ENCODE measurements around the gene RGS11.
"Not testable (repeated sequence)": the region's sequence is repeated elsewhere in the genome, so short reads cannot be mapped to it uniquely, and the experiment has no call there.

Gene RGS11

DNA sequence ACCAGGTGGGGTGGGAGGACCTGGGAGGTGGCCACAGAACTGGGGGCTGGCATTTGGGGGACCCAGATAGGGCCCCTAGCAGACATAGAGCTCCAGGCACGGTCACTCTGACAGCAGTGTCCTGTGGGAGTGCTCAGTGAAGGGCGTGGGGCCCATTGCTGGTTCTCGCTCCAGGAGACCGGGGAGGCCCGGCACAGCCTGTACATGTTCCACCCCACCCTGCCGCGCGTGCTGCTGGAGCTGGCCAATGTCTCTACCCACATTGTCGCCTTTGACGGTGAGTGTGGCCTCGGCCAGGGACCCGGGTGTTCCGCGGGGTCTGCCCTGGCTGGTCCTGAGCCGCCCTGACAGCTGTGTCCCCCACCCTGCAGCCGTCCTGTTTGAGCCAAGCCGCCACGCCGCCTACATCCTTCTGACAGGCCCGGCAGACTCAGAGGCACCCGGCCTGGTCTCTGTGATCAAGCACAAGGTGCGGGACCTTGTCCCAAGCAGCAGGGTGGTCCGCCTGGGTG is 11.2 kb downstream of the RGS11 start:
- H3K27ac ChIP-seq, result no peak overlapping the region

DNA sequence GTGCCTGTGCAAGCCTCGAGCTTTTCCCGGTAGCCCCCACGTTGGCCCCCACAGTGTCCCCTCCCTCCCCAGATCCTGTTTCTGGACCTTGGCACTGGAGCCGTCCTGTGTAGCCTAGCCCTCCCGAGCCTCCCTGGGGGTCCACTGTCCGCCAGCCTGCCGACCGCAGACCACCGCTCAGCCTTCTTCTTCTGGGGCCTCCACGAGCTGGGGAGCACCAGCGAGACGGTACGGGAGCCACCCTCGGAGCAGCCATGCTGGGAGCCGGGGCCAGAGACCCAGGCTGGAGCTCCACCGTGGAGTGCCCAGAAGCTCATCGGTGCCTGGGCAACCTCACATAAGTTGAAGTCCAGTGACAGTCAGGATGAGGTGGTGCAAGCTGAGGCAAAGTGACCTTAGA is 11.8 kb downstream of the RGS11 start:
- Histone ChIP-seq H3K4me3 (no peak overlapping the region), H3K9me3 (ENCODE audit: low read depth, low read length) (no peaks in the 10 kb centered on the region), H3K36me3 (ENCODE audit: insufficient read depth, low read length) (no peaks in the 10 kb centered on the region; the same call in 1 of the 2 replicates), H3K27ac (no peak overlapping the region), H3K9ac (ENCODE audit: insufficient read length) (no peak overlapping the region)
- no peak for DNase-seq (ENCODE audit: low read depth, low spot score)
- no peak for TF ChIP-seq FOXP2 (optimal IDR thresholded peaks at IDR 0.05; ENCODE audit: control extremely low read depth, extremely low read length, insufficient read depth)
- TF ChIP-seq POLR2AphosphoS5 (IDR thresholded peaks at IDR 0.05; ENCODE audit: borderline replicate concordance, low read depth, low read length), result no peak
- no peak for TF ChIP-seq EZH2 (IDR thresholded peaks at IDR 0.05)

More for the DNA sequence above, 11.2 kb downstream of the RGS11 start:
- Histone ChIP-seq H3K36me3 (ENCODE audit: insufficient read depth, low read length) (no peaks in the 10 kb centered on the region; the same call in 1 of the 2 replicates), H3K4me3 (no peak overlapping the region), H3K9ac (ENCODE audit: insufficient read length) (no peak overlapping the region), H3K9me3 (ENCODE audit: low read depth, low read length) (no peaks in the 10 kb centered on the region)
- no peak for DNase-seq (ENCODE audit: low read depth, low spot score)
- no peak for TF ChIP-seq FOXP2 (optimal IDR thresholded peaks at IDR 0.05; ENCODE audit: control extremely low read depth, extremely low read length, insufficient read depth)
- TF ChIP-seq EZH2 (IDR thresholded peaks at IDR 0.05), result no peak
- no peak for TF ChIP-seq POLR2AphosphoS5 (IDR thresholded peaks at IDR 0.05; ENCODE audit: borderline replicate concordance, low read depth, low read length)

DNA sequence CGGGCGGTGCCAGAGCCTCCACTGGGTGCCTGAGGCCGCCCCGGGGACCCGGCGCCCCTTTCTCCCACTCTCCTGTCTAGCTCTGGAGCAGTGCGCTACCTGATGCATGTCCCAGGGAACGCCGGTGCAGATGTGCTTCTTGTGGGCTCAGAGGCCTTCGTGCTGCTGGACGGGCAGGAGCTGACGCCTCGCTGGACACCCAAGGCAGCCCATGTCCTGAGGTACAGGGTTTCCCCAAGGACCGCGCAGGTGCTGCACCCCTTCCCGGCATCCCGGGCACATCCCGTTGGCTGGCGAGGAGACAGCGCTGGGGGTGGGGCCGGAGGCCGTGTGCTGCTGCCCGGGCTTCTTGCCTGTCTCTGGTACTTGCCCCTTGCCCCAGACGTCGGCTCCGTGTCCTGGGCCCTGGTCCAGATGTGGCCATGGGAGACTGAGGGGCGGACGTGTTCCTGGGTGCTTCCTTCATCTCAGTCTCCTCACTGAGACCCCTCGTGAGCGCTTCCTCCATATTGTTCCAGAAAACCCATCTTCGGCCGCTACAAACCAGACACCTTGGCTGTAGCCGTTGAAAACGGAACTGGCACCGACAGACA is 12.5 kb downstream of the RGS11 start:
- no peaks in the 10 kb centered on the region; the same call in 1 of the 2 replicates for H3K36me3 ChIP-seq (ENCODE audit: insufficient read depth, low read length)
- H3K27ac ChIP-seq, result no peak overlapping the region
- H3K9me3 ChIP-seq (ENCODE audit: low read depth, low read length), result no peaks in the 10 kb centered on the region
- no peak overlapping the region for H3K9ac ChIP-seq (ENCODE audit: insufficient read length)
- no peak overlapping the region for H3K4me3 ChIP-seq
- no peak for TF ChIP-seq FOXP2 (optimal IDR thresholded peaks at IDR 0.05; ENCODE audit: control extremely low read depth, extremely low read length, insufficient read depth)
- TF ChIP-seq EZH2 (IDR thresholded peaks at IDR 0.05), result no peak
- no peak for TF ChIP-seq POLR2AphosphoS5 (IDR thresholded peaks at IDR 0.05; ENCODE audit: borderline replicate concordance, low read depth, low read length)
- DNase-seq (ENCODE audit: low read depth, low spot score), result no peak

DNA sequence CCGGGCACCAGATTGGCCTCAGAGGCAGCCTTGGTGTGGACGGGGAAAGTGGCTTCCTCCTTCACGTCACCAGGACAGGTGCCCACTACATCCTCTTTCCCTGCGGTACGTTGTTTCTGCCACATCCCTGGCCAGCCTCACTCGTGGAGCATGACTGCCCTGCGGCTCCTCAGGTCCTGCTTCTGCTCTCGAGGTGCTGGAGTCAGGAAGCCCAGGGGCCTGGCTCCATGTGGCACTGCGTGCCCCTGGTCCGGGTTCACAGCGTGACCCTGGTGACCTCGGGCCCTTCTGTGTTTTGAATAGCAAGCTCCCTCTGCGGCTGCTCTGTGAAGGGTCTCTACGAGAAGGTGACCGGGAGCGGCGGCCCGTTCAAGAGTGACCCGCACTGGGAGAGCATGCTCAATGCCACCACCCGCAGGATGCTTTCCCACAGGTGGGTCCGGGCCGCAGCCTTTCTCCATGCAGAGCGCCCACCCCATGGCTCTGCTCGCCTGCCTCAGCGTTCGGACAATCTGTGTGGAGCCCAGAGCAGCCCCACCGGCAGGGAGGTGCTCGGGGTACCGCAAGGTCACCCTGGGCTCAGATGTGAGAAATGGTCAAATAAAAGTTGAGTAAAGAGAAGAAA is 13.5 kb downstream of the RGS11 start:
- H3K27ac ChIP-seq, result no peak overlapping the region
- no peak for DNase-seq (ENCODE audit: low read depth, low spot score)
- no peak overlapping the region for H3K9ac ChIP-seq (ENCODE audit: insufficient read length)
- H3K9me3 ChIP-seq (ENCODE audit: low read depth, low read length), result no peaks in the 10 kb centered on the region
- H3K4me3 ChIP-seq, result no peak overlapping the region
- TF ChIP-seq FOXP2 (optimal IDR thresholded peaks at IDR 0.05; ENCODE audit: control extremely low read depth, extremely low read length, insufficient read depth) (no peak), EZH2 (IDR thresholded peaks at IDR 0.05) (no peak), POLR2AphosphoS5 (IDR thresholded peaks at IDR 0.05; ENCODE audit: borderline replicate concordance, low read depth, low read length) (no peak)
- no peaks in the 10 kb centered on the region; the same call in 1 of the 2 replicates for H3K36me3 ChIP-seq (ENCODE audit: insufficient read depth, low read length)

DNA sequence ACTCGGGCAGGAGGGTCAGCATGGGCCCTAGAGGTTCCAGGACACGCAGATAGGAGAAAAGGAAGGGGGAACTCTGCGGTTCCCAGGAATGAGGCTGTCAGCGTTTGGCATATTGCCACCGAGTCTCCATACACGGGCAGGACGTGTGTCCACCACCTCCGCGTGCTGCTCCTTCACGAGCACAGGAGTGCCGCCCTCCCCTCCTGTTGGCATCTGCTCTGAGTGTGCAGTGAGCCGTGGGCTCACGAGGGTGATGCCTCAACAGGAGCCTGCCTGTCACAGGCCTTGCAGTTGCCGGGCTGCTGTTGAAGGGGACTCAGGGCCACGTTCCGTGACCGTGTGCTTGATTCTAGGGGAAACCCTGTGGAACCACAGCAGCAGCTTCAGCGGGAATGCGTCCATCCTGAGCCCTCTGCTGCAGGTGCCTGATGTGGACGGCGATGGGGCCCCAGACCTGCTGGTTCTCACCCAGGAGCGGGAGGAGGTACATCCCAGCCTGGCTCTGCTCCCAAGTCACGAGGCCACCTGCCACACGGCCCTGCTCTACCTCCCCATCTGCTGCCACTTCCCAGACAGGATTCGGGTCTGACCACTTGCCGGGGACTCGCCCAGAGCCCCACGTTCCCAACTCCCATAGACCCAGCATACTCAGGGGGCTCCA is 14.6 kb downstream of the RGS11 start:
- Histone ChIP-seq H3K27ac (no peak overlapping the region), H3K36me3 (ENCODE audit: insufficient read depth, low read length) (no peaks in the 10 kb centered on the region; the same call in 1 of the 2 replicates), H3K4me3 (no peak overlapping the region), H3K9me3 (ENCODE audit: low read depth, low read length) (no peaks in the 10 kb centered on the region), H3K9ac (ENCODE audit: insufficient read length) (no peak overlapping the region)
- TF ChIP-seq POLR2AphosphoS5 (IDR thresholded peaks at IDR 0.05; ENCODE audit: borderline replicate concordance, low read depth, low read length) (no peak), FOXP2 (optimal IDR thresholded peaks at IDR 0.05; ENCODE audit: control extremely low read depth, extremely low read length, insufficient read depth) (no peak), EZH2 (IDR thresholded peaks at IDR 0.05) (no peak)
- no peak for DNase-seq (ENCODE audit: low read depth, low spot score)

DNA sequence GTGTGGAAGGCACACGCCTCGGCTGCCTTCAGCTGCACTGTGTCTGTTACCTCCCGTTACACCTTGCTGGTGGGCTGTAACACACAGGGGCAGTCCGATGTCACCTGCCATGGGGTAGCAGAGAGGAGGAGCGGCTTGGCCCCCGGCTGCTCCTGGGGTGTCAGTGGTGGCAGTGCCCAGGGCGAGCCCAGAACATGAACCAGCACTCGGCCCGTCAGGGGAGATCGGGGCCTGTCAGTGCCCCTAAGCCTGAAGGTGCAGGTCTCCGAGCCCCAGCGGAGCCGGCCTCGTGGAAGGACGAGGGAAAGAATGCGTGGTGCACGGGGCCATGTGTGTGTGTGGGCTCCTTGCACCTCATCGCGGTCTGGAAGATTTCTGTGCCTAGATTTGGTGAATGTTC is 15.4 kb downstream of the RGS11 start:
- peaks cover under 1% of the 10 kb centered on the region; the same call in 1 of the 2 replicates for H3K36me3 ChIP-seq (ENCODE audit: insufficient read depth, low read length)
- no peaks in the 10 kb centered on the region for H3K9me3 ChIP-seq (ENCODE audit: low read depth, low read length)
- no peak overlapping the region for H3K9ac ChIP-seq (ENCODE audit: insufficient read length)
- H3K27ac ChIP-seq, result no peak overlapping the region
- no peak for TF ChIP-seq FOXP2 (optimal IDR thresholded peaks at IDR 0.05; ENCODE audit: control extremely low read depth, extremely low read length, insufficient read depth)
- no peak for TF ChIP-seq EZH2 (IDR thresholded peaks at IDR 0.05)
- no peak for TF ChIP-seq POLR2AphosphoS5 (IDR thresholded peaks at IDR 0.05; ENCODE audit: borderline replicate concordance, low read depth, low read length)
- H3K4me3 ChIP-seq, result no peak overlapping the region
- no peak for DNase-seq (ENCODE audit: low read depth, low spot score)

DNA sequence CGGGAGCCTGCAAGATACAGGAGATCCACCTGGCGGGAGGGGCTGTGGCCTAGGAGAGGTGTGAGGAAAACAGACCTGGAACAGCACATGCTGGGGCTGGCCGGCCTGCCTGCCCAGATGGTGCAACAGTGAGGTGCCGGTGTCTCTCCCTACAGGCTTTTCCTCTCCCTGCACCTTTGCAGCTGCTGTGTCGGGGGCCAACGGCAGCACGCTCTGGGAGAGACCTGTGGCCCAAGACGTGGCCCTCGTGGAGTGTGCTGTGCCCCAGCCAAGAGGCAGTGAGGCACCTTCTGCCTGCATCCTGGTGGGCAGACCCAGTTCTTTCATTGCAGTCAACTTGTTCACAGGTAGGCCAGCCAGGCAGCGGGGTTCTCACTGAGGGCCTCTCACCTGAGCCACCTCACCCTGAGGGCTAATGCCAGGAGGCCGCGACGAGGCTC is 15.9 kb downstream of the RGS11 start:
- no peak for DNase-seq (ENCODE audit: low read depth, low spot score)
- Histone ChIP-seq H3K27ac (no peak overlapping the region), H3K36me3 (ENCODE audit: insufficient read depth, low read length) (peaks cover 4% of the 10 kb centered on the region; the same call in 1 of the 2 replicates), H3K9ac (ENCODE audit: insufficient read length) (no peak overlapping the region), H3K4me3 (no peak overlapping the region), H3K9me3 (ENCODE audit: low read depth, low read length) (no peaks in the 10 kb centered on the region)
- no peak for TF ChIP-seq EZH2 (IDR thresholded peaks at IDR 0.05)
- TF ChIP-seq FOXP2 (optimal IDR thresholded peaks at IDR 0.05; ENCODE audit: control extremely low read depth, extremely low read length, insufficient read depth), result no peak
- no peak for TF ChIP-seq POLR2AphosphoS5 (IDR thresholded peaks at IDR 0.05; ENCODE audit: borderline replicate concordance, low read depth, low read length)

DNA sequence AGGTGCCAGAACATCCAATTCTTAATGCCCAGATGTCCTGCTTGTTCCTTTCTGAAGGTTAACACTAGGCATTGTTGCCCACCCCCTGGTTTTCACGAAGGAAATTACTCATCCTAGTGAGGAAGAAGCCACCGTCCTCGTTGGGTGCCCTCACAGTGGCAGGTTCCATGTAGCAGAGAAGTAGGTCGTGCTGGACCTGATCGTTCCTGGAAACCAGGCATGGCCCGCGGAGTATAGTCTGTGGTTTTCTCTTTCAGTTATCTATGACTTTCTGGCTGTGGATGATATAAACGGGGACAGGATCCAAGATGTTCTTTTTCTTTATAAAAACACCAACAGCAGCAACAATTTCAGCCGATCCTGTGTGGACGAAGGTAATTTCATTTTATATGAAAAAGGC is 16.5 kb downstream of the RGS11 start:
- Histone ChIP-seq H3K9me3 (ENCODE audit: low read depth, low read length) (no peaks in the 10 kb centered on the region), H3K4me3 (no peak overlapping the region), H3K27ac (no peak overlapping the region), H3K36me3 (ENCODE audit: insufficient read depth, low read length) (peaks cover 5% of the 10 kb centered on the region; the same call in 1 of the 2 replicates), H3K9ac (ENCODE audit: insufficient read length) (no peak overlapping the region)
- TF ChIP-seq EZH2 (IDR thresholded peaks at IDR 0.05) (no peak), FOXP2 (optimal IDR thresholded peaks at IDR 0.05; ENCODE audit: control extremely low read depth, extremely low read length, insufficient read depth) (no peak)
- no peak for DNase-seq (ENCODE audit: low read depth, low spot score)

DNA sequence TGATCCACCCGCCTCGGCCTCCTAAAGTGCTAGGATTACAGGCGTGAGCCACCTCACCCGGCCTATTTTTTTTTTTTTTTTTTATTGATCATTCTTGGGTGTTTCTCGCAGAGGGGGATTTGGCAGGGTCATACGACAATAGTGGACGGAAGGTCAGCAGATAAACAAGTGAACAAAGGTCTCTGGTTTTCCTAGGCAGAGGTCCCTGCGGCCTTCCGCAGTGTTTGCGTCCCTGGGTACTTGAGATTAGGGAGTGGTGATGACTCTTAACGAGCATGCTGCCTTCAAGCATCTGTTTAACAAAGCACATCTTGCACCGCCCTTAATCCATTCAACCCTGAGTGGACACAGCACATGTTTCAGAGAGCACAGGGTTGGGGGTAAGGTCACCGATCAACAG is 17.7 kb downstream of the RGS11 start:
- H3K4me3 ChIP-seq; H3K36me3 ChIP-seq (ENCODE audit: insufficient read depth, low read length); DNase-seq (ENCODE audit: low read depth, low spot score): not testable (repeated sequence)

More for the DNA sequence above, 17.7 kb downstream of the RGS11 start:
- H3K27ac ChIP-seq; H3K9me3 ChIP-seq (ENCODE audit: low read depth, low read length); H3K9ac ChIP-seq (ENCODE audit: insufficient read length): not testable (repeated sequence)
